ENCODE data around the gene CC2D1B. TPM values are rescaled to one million over a fixed set of nuclear protein-coding genes. Genes with fewer than 3 reads are reported as not detected.

Gene CC2D1B
- total RNA-seq, 4 donors from 2014 or later = 16.6 to 29.8 (median 25.1) TPM

GRCh38 chr1:52321061-52321460 lies 44.9 kb downstream of the CC2D1B start:
- 91 to 98% methylated on average over 2 of the region's 2 CpGs for WGBS, 2 donors
- TF ChIP-seq POLR2A (IDR thresholded peaks at IDR 0.05) = no peak
- TF ChIP-seq CTCF (IDR thresholded peaks at IDR 0.05) = no peak
- no peak overlapping the region for H3K4me3 ChIP-seq (ENCODE audit: low read depth, poor library complexity, severe bottlenecking)
- no peak for DNase-seq (ENCODE audit: low spot score in 2 of 2)
- intact Hi-C loops (cut with DNase I; ENCODE audit: low total_unique reads) = no loop called here

- DNase-seq (ENCODE audit: low spot score in 2 of 2) = no peak
- 81 to 89% methylated on average over 10 to 11 of the region's 11 CpGs for WGBS, 2 donors
These were observed 59.6 kb downstream of the CC2D1B start for GRCh38 chr1:52306227-52307006.

GRCh38 chr1:52305417-52306226 lies 60.4 kb downstream of the CC2D1B start:
- intact Hi-C loops (cut with DNase I; ENCODE audit: low total_unique reads) = no loop called here
- no peak for DNase-seq (ENCODE audit: low spot score in 2 of 2)
- no peak overlapping the region for H3K4me3 ChIP-seq (ENCODE audit: low read depth, poor library complexity, severe bottlenecking)
- WGBS, 2 donors = 91 to 92% methylated on average over 6 to 12 of the region's 13 CpGs
- no peak for TF ChIP-seq POLR2A (IDR thresholded peaks at IDR 0.05)
- no peak for TF ChIP-seq CTCF (IDR thresholded peaks at IDR 0.05)

More at GRCh38 chr1:52306227-52307006, 59.6 kb downstream of the CC2D1B start:
- intact Hi-C loops (cut with DNase I; ENCODE audit: low total_unique reads) = no loop called here
- no peak overlapping the region for H3K4me3 ChIP-seq (ENCODE audit: low read depth, poor library complexity, severe bottlenecking)
- no peak for TF ChIP-seq CTCF (IDR thresholded peaks at IDR 0.05)
- TF ChIP-seq POLR2A (IDR thresholded peaks at IDR 0.05) = no peak

Other genes starting within 250 kb of the CC2D1B start
- 10 to 100 TPM; 23.7 to 38.2 (median 30.7) TPM for gene ZFYVE9, start 224.1 kb downstream of the CC2D1B start, total RNA-seq
- 1 to 10 TPM in 1 of 4 donors, under 1 TPM in 3; 0.29 to 1.3 (median 0.72) TPM for gene ORC1, start 38.2 kb upstream of the CC2D1B start, total RNA-seq
- gene PRPF38A, start 38.4 kb upstream of the CC2D1B start, total RNA-seq = 10 to 100 TPM in 2 of 4 donors, 1 to 10 TPM in 2; 9.1 to 12.5 (median 10.2) TPM
- 10 to 100 TPM; 36.8 to 94.0 (median 52.0) TPM for gene TUT4, start 186.9 kb upstream of the CC2D1B start, total RNA-seq
- 1 to 10 TPM; 4.8 to 9.1 (median 9.0) TPM for gene GPX7, start 236.2 kb upstream of the CC2D1B start, total RNA-seq